GM19023 (cell line): ENCODE data around the gene CCNL1.
"Not testable (repeated sequence)": the region's sequence is repeated elsewhere in the genome, so short reads cannot be mapped to it uniquely, and the experiment has no call there.

Experiments
- ATAC-seq: cut with Tn5 transposase; IDR thresholded peaks from one replicate; pipeline ENCODE4 v1.9.1; 2021; ENCODE audit warnings: mild to moderate bottlenecking, moderate library complexity; ENCODE audit not compliant: unreplicated experiment

Gene CCNL1

GRCh38 chr3:157172746-157173145 lies 12.8 kb upstream of the CCNL1 start:
- no peak for ATAC-seq

DNA sequence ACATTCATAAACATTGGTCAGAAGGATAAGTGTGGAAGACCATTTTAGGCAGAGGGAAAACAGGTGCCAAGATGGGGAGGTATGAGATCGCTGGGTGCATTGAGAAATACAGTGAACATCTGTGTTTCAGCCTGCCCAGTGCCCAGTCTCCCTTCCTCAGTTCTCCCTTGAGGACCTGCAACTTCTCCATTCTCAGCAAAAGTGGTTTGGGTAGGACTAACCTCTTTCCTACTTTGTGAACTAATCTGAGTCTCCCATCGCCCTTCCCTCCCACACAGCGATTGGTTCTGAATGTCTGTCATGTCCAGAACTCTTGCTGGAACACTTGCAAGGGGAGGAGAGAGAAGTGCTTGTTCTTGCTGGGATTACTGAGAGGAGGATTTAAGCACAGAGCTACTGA lies 10.9 kb upstream of the CCNL1 start:
- no peak for ATAC-seq

DNA sequence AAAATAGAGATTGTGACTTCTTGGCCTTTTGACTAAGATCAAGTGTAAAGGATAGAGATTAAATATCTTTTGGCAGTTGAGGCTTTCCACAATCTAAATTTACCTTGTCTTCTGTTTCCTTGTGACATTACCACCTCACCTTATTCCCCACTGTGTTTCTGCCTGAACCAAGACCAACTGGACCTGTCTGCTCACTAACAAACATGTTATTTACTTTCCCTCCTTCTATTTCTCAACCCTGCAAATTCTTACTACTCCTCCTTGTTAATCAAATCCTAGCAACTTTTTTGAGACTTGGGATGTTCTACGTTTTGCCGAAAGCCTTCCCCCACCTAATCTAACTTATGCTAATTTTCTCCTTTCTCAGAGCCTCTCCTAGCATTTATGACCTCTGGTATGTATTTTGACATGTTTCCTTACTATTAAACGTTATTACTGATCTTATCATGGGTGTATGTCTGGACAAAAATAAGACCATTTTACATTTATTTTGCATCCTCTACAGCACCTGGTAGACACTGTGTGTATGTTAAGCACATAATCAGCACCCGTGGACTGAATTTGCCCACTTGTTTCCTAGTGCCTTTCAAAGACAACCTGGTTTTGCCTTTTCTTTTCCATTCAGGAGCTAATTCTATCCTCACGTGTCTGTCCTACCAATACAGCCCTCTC lies 7.6 kb upstream of the CCNL1 start:
- no peak for ATAC-seq

GRCh38 chr3:157166561-157166960 lies 6.6 kb upstream of the CCNL1 start:
- ATAC-seq: no peak

- ATAC-seq: no peak
These were observed 6.2 kb upstream of the CCNL1 start for GRCh38 chr3:157166115-157166514.

GRCh38 chr3:157163217-157163953 lies 3.4 kb upstream of the CCNL1 start:
- no peak for ATAC-seq

- ATAC-seq: not testable (repeated sequence)
These were observed 2.7 kb upstream of the CCNL1 start for GRCh38 chr3:157162620-157163019.

- ATAC-seq: peak; percentile 40
These were observed 894 bp upstream of the CCNL1 start for GRCh38 chr3:157160658-157161424.

- peak; percentile 48 for ATAC-seq
These were observed 748 bp downstream of the CCNL1 start for GRCh38 chr3:157159037-157159761.

- ATAC-seq: no peak
These were observed 2.1 kb downstream of the CCNL1 start for GRCh38 chr3:157157836-157158235.

GRCh38 chr3:157156837-157157635 lies 2.9 kb downstream of the CCNL1 start:
- no peak for ATAC-seq

GRCh38 chr3:157155591-157155990 lies 4.4 kb downstream of the CCNL1 start:
- no peak for ATAC-seq

- no peak for ATAC-seq
These were observed 5.2 kb downstream of the CCNL1 start for GRCh38 chr3:157154563-157155330.

- ATAC-seq: no peak
These were observed 7.0 kb downstream of the CCNL1 start for GRCh38 chr3:157152930-157153329.

GRCh38 chr3:157152438-157152837 lies 7.5 kb downstream of the CCNL1 start:
- ATAC-seq: no peak

GRCh38 chr3:157151627-157152026 lies 8.3 kb downstream of the CCNL1 start:
- ATAC-seq: no peak

GRCh38 chr3:157151151-157151550 lies 8.8 kb downstream of the CCNL1 start:
- no peak for ATAC-seq

- no peak for ATAC-seq
These were observed 10.7 kb downstream of the CCNL1 start for GRCh38 chr3:157149136-157149696.

GRCh38 chr3:157148196-157148889 lies 11.6 kb downstream of the CCNL1 start:
- peak; percentile 72 for ATAC-seq
